Skeletal muscle tissue (tissue), 4 donors: Measurements from ENCODE around the gene COQ8A. TPM values are rescaled to one million over a fixed set of nuclear protein-coding genes. Genes with fewer than 3 reads are reported as not detected.
A peak's percentile ranks its signal among the peaks of the same experiment; 100 is the strongest.
"Not testable (repeated sequence)": the region's sequence is repeated elsewhere in the genome, so short reads cannot be mapped to it uniquely, and the experiment has no call there.

Experiments
- H3K27ac ChIP-seq: one replicate; pipeline ENCODE4 v1.7.0; 2013; ENCODE audit warnings: mild to moderate bottlenecking, low read depth, low read length, inconsistent platforms
- H3K27me3 ChIP-seq, 3 donors: one replicate each; pipeline ENCODE4 v1.7.0; 2013; ENCODE audit warnings: low read length in 3 of 3; ENCODE audit not compliant: control insufficient read depth in 3 of 3, insufficient read depth in 3 of 3
- H3K36me3 ChIP-seq, 3 donors: one replicate each; pipeline ENCODE4 v1.7.0; 2013; ENCODE audit warnings: low read length in 3 of 3; ENCODE audit not compliant: control insufficient read depth in 3 of 3, insufficient read depth in 3 of 3
- H3K4me1 ChIP-seq, 3 donors: one replicate each; pipeline ENCODE4 v1.7.0; 2013; ENCODE audit warnings: low read length in 3 of 3, mild to moderate bottlenecking in 3 of 3; ENCODE audit not compliant: control insufficient read depth in 3 of 3, insufficient read depth in 3 of 3
- H3K4me3 ChIP-seq, 3 donors: one replicate each; pipeline ENCODE4 v1.7.0; 2013; ENCODE audit warnings: low read length in 3 of 3
- H3K9ac ChIP-seq, 3 donors: one replicate each; pipeline ENCODE4 v1.7.0; 2013; ENCODE audit warnings: low read length in 3 of 3, mild to moderate bottlenecking in 3 of 3, moderate library complexity in 2 of 3, low read depth in 1 of 3
- H3K9me3 ChIP-seq, 3 donors: one replicate each; pipeline ENCODE4 v1.7.0; 2013; ENCODE audit warnings: low read length in 3 of 3; ENCODE audit not compliant: control insufficient read depth in 3 of 3
- total RNA-seq: library from RNA; depleted of rRNA; stranded (reverse); fragments of >200 nt; gene quantifications from one replicate; pipeline ENCODE4 v1.2.3, GENCODE V29; 2014
- donor health status: Osteomylitis.

COQ8A gene
- total RNA-seq, 1 donor from 2014 or later, result 64.7 TPM

GRCh38 chr1:226919995-226920394 lies 20.1 kb upstream of the COQ8A start:
- H3K36me3 ChIP-seq, result no peaks in the 10 kb centered on the region
- peak overlapping the region; percentile 8 to 69 (median 68) for H3K9ac ChIP-seq
- peaks cover 13 to 23% (median 21%) of the 10 kb centered on the region in 3 donors for H3K4me1 ChIP-seq
- peak overlapping the region; percentile 91 for H3K27ac ChIP-seq
- H3K4me3 ChIP-seq, result peak overlapping the region in 1 of 3 donors; percentile 29
- H3K9me3 ChIP-seq, result no peaks in the 10 kb centered on the region
- H3K27me3 ChIP-seq, result no peaks in the 10 kb centered on the region

DNA sequence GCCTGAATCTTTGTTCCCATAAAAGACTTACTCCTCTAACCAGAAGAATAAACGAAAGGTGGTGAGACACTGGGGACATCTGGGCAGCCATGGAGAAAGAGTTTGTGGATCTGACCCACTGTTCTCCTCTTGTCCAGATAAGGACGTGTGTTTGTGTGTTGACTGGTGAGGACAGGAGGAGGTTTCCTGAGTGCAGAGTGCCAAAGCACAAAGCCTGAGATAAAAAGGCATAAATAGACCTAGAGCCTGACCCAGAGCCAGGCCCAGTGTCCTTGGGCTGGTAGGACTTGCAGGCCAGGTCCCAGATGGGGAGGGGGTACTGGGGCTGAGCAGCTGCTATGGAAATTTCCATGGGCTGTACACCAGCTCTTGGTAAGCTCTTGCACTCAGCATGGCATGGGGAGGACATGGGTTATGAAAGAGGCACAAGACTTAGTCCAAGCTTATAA lies 19.6 kb upstream of the COQ8A start:
- Histone ChIP-seq H3K27ac (peak overlapping the region; percentile 91), H3K9me3 (no peaks in the 10 kb centered on the region), H3K4me1 (peaks cover 13 to 23% (median 21%) of the 10 kb centered on the region in 3 donors), H3K27me3 (no peaks in the 10 kb centered on the region), H3K36me3 (no peaks in the 10 kb centered on the region), H3K4me3 (peak overlapping the region in 1 of 3 donors; percentile 29), H3K9ac (peak overlapping the region; percentile 8 to 69 (median 68))

DNA sequence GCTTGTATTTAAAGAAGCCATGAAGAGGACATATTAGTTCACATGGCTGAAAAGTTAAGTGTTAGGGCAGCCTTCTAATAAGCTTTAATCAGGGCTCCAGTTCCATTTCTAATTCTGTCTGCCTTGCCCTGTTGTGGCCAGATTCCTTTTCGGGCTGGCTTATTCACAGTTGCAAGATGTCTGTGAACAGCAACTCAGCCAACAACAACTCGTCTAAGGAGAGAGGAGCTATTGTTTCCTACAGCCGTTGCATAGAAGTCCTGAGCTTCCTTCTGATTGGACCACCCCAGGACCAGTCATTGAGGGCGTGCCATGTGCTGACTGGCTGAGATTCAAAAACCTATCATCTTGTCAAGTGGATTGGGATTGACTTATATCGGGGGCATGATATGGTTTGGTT lies 18.6 kb upstream of the COQ8A start:
- H3K4me1 ChIP-seq, result peaks cover 13 to 23% (median 21%) of the 10 kb centered on the region in 3 donors
- no peak overlapping the region for H3K9ac ChIP-seq
- H3K4me3 ChIP-seq, result no peak overlapping the region
- H3K27me3 ChIP-seq, result no peaks in the 10 kb centered on the region
- H3K27ac ChIP-seq, result peak overlapping the region; percentile 48
- H3K9me3 ChIP-seq, result no peaks in the 10 kb centered on the region
- no peaks in the 10 kb centered on the region for H3K36me3 ChIP-seq

DNA sequence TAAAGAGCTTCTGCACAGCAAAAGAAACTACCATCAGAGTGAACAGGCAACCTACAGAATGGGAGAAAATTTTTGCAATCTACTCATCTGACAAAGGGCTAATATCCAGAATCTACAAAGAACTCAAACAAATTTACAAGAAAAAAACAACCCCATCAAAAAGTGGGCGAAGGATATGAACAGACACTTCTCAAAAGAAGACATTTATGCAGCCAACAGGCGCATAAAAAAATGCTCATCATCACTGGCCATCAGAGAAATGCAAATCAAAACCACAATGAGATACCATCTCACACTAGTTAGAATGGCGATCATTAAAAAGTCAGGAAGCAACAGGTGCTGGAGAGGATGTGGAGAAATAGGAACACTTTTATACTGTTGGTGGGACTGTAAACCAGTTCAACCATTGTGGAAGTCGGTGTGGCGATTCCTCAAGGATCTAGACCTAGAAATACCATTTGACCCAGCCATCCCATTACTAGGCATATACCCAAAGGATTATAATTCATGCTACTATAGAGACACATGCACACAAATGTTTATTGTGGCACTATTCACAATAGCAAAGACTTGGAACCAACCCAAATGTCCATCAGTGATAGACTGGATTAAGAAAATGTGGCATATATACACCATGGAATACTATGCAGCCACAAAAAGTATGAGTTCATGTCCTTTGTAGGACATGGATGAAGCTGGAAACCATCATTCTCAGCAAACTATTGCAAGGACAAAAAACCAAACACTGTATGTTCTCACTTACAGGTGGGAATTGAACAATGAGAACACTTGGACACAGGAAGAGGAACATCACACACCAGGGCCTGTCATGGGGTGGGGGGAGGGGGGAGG lies 10.6 kb upstream of the COQ8A start:
- not testable (repeated sequence) for H3K27ac ChIP-seq, H3K27me3 ChIP-seq, H3K36me3 ChIP-seq, H3K9ac ChIP-seq, H3K4me1 ChIP-seq, H3K4me3 ChIP-seq, H3K9me3 ChIP-seq

DNA sequence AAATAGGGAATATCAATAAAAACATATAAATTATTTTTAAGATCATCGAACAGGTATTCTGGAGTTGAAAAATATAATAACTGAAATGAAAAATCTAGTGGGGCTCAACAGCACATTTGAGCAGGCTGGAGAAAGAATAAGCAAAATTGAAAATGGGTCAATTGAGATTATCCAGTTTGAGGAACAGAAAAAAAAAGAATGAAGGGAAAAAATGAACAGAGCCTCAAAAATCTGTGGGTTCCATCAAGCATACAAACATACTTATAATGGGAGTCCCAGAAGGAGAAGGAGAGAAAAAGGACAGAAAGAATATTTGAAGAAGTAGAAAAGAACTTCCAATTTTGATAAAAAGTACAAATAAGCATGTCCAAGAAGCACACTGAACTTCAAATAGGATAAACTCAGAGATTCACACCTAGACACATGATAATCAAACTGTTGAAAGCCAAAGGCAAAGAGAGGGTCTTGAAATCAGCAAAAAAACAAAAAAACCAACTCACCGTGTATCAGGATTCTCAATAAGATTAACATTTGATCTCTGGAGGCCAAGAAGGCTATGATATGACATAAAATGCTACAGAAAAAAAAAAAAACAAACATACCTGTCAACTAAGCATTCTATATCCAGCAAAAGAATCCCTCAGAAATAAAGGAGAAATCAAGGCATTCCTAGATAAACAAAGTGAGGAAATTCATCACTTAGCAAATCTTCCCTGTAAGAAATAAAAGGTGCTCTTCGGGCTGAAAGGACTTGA lies 5.4 kb upstream of the COQ8A start:
- H3K36me3 ChIP-seq, result no peaks in the 10 kb centered on the region
- H3K9ac ChIP-seq, result no peak overlapping the region
- no peak overlapping the region for H3K4me3 ChIP-seq
- H3K4me1 ChIP-seq, result peaks cover 7 to 13% (median 9%) of the 10 kb centered on the region in 3 donors
- H3K9me3 ChIP-seq, result peaks cover 0 to 3% (median 0%) of the 10 kb centered on the region in 3 donors
- H3K27me3 ChIP-seq, result no peaks in the 10 kb centered on the region
- H3K27ac ChIP-seq, result no peak overlapping the region

GRCh38 chr1:226937940-226938725 lies 2.0 kb upstream of the COQ8A start:
- peaks cover 28 to 41% (median 31%) of the 10 kb centered on the region in 3 donors for H3K4me1 ChIP-seq
- peaks cover 0 to 3% (median 0%) of the 10 kb centered on the region in 3 donors for H3K9me3 ChIP-seq
- peaks cover 0 to 4% (median 0%) of the 10 kb centered on the region in 3 donors for H3K36me3 ChIP-seq
- peak overlapping the region in 2 of 3 donors; percentile 44 to 75 for H3K4me3 ChIP-seq
- H3K27me3 ChIP-seq, result no peaks in the 10 kb centered on the region
- peak overlapping the region in 2 of 3 donors; percentile 95 to 99 for H3K9ac ChIP-seq
- peak overlapping the region; percentile 98 for H3K27ac ChIP-seq

GRCh38 chr1:226938903-226939437 lies 1.1 kb upstream of the COQ8A start:
- H3K27ac ChIP-seq, result peak overlapping the region; percentile 98
- peaks cover 0 to 3% (median 0%) of the 10 kb centered on the region in 3 donors for H3K9me3 ChIP-seq
- peaks cover 37 to 49% (median 39%) of the 10 kb centered on the region in 3 donors for H3K4me1 ChIP-seq
- H3K36me3 ChIP-seq, result peaks cover 0 to 4% (median 0%) of the 10 kb centered on the region in 3 donors
- peak overlapping the region; percentile 95 to 99 (median 97) for H3K9ac ChIP-seq
- H3K27me3 ChIP-seq, result no peaks in the 10 kb centered on the region
- H3K4me3 ChIP-seq, result peak overlapping the region; percentile 75 to 92 (median 84)

GRCh38 chr1:226939438-226940028 lies 561 bp upstream of the COQ8A start:
- H3K36me3 ChIP-seq, result peaks cover 0 to 4% (median 0%) of the 10 kb centered on the region in 3 donors
- peak overlapping the region; percentile 95 to 99 (median 97) for H3K9ac ChIP-seq
- peaks cover 0 to 3% (median 0%) of the 10 kb centered on the region in 3 donors for H3K9me3 ChIP-seq
- peak overlapping the region; percentile 98 for H3K27ac ChIP-seq
- no peaks in the 10 kb centered on the region for H3K27me3 ChIP-seq
- H3K4me1 ChIP-seq, result peaks cover 42 to 55% (median 45%) of the 10 kb centered on the region in 3 donors
- peak overlapping the region; percentile 75 to 92 (median 84) for H3K4me3 ChIP-seq

DNA sequence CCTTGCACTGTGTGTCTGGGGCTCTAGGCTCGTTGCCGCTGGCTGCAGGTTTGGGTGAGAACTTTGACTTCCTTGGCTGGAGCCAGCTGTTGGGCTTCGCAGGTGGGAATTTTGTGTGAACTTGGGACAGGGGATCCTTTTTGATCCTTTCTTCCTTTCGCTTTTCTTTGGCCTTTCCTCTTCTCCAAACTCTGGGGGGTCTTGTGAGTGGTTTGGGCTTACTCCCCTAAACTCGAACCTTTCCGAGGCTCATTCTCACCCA lies 643 bp downstream of the COQ8A start:
- H3K27me3 ChIP-seq, result no peaks in the 10 kb centered on the region
- peak overlapping the region; percentile 96 for H3K27ac ChIP-seq
- H3K4me3 ChIP-seq, result peak overlapping the region; percentile 97 to 99 (median 98)
- no peaks in the 10 kb centered on the region for H3K9me3 ChIP-seq
- peaks cover 0 to 4% (median 0%) of the 10 kb centered on the region in 3 donors for H3K36me3 ChIP-seq
- H3K9ac ChIP-seq, result peak overlapping the region; percentile 92 to 100 (median 99)
- H3K4me1 ChIP-seq, result peaks cover 54 to 67% (median 57%) of the 10 kb centered on the region in 3 donors
